ENCODE measurements around the gene DNTTIP2.

DNA sequence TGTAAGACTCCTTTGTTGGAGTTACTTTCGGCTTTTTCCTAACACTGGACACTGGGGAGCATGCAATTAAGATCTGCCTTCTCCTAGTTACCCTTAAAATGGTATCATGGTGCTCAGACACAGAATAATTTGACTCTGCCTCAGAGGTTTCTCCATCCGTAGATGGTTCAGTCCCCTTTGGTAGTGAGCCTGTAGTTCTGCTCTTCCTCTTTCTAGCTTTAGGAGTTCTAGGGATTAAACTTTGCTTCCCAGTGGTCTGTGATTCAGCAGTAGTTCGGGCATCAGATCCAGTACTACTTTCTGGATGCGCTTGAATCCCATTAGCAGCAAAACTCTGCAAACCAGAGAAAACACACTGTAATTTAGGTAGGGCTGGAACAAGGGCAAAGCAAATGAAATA, 1.5 kb downstream of the DNTTIP2 start:
- TF ChIP-seq, protein P1, sequence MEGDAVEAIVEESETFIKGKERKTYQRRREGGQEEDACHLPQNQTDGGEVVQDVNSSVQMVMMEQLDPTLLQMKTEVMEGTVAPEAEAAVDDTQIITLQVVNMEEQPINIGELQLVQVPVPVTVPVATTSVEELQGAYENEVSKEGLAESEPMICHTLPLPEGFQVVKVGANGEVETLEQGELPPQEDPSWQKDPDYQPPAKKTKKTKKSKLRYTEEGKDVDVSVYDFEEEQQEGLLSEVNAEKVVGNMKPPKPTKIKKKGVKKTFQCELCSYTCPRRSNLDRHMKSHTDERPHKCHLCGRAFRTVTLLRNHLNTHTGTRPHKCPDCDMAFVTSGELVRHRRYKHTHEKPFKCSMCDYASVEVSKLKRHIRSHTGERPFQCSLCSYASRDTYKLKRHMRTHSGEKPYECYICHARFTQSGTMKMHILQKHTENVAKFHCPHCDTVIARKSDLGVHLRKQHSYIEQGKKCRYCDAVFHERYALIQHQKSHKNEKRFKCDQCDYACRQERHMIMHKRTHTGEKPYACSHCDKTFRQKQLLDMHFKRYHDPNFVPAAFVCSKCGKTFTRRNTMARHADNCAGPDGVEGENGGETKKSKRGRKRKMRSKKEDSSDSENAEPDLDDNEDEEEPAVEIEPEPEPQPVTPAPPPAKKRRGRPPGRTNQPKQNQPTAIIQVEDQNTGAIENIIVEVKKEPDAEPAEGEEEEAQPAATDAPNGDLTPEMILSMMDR (IDR thresholded peaks at IDR 0.05; ENCODE audit: low read depth, low read length, poor library complexity, severe bottlenecking), result no peak
- no peak for TF ChIP-seq EZH2phosphoT487 (IDR thresholded peaks at IDR 0.05; ENCODE audit: borderline replicate concordance, low read length)

Measured in DOHH2 (cell line).